Measurements from ENCODE around the gene EEF2K. TPM values are rescaled to one million over a fixed set of nuclear protein-coding genes. Genes with fewer than 3 reads are reported as not detected.

Gene EEF2K
- total RNA-seq, 4 donors from 2014 or later = 22.2 to 223 (median 50.1) TPM

DNA sequence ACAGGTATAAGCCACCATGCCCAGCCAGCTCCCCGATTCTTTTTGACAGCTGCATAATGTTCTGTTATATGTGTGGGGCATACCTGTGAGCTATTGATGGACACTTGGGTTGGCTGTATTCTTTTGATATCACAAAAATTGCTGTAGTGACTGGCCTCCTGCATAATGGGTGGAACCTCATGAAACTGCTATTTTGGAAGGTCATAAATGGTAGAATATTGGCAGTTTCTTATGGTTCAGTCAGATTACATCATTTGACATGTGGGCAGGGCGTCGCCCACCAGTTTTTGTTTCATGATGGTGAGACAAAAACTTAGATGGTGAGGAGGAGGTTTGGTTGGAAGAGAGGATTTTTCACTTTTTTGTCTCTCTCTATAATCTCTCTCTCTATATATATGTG lies 64.4 kb downstream of the EEF2K start:
- intact Hi-C loops (cut with DNase I; ENCODE audit: low total_unique reads) = no loop called here
- no peaks in the 10 kb centered on the region for H3K4me1 ChIP-seq
- no peak overlapping the region for H3K4me3 ChIP-seq
- WGBS, 2 donors (ENCODE audit: low coverage in 1 of 2) = 86 to 93% methylated on average over 2 to 3 of the region's 3 CpGs
- TF ChIP-seq EP300 (IDR thresholded peaks at IDR 0.05; ENCODE audit: low read depth) = no peak
- TF ChIP-seq POLR2AphosphoS5 (IDR thresholded peaks at IDR 0.05) = no peak
- TF ChIP-seq POLR2A (IDR thresholded peaks at IDR 0.05) = no peak
- no peak for TF ChIP-seq CTCF (IDR thresholded peaks at IDR 0.05)
- H3K36me3 ChIP-seq = peaks cover 0 to 68% (median 24%) of the 10 kb centered on the region in 4 donors
- H3K9me3 ChIP-seq = no peaks in the 10 kb centered on the region
- in situ Hi-C loops (cut with MboI; ENCODE audit: low pct_ligation_motif_present in 1 of 4, low pct_unique_long_range_greater_than_20kb in 1 of 4, low sequenced_read_pairs in 3 of 4) = no loop called here
- H3K27me3 ChIP-seq = no peaks in the 10 kb centered on the region
- no peak for DNase-seq
- no peak overlapping the region for H3K27ac ChIP-seq

DNA sequence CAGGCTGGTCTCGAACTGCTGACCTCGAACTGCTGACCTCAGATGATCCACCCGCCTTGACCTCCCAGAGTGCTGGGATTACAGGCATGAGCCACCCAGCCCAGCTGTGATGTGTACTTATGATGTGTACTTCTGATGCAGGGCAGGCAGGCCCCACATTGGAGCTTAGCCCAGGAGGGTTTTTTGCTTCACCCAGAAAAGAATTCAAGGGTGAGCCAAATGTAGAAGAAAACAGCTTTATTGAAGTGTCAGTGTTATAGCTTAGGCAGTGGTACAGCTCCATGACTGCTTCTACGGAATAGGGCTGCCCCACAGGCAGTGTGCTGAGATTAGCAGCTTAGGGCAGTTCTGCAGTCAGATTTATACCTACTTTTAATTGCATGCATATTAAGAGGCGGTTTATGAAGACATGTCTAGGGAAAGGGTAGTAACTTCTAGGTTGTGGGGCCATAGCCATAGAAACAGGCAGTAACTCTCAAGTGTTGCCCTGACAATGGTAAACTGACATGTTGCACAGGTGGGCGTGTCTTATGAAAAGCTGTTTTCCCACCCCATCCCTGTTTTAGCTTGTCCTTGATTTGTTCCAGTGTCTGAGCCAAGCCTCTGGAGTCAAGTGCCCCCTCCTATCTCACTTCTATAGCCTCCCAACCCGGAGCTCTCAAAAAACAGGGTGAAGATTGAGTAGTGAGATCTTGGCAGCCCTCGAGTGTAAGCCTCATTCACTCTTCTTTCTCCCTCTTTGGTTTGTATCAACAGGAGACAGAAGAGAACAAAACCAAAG lies 67.0 kb downstream of the EEF2K start:
- Histone ChIP-seq H3K27ac (no peak overlapping the region), H3K36me3 (peaks cover 0 to 49% (median 22%) of the 10 kb centered on the region in 4 donors), H3K4me3 (no peak overlapping the region), H3K27me3 (no peaks in the 10 kb centered on the region), H3K9me3 (no peaks in the 10 kb centered on the region), H3K4me1 (no peaks in the 10 kb centered on the region)
- TF ChIP-seq CTCF (IDR thresholded peaks at IDR 0.05) = no peak
- TF ChIP-seq POLR2AphosphoS5 (IDR thresholded peaks at IDR 0.05) = no peak
- TF ChIP-seq POLR2A (IDR thresholded peaks at IDR 0.05) = no peak
- TF ChIP-seq EP300 (IDR thresholded peaks at IDR 0.05; ENCODE audit: low read depth) = no peak
- no peak for DNase-seq
- intact Hi-C loops (cut with DNase I; ENCODE audit: low total_unique reads) (no loop called here), in situ Hi-C loops (cut with MboI; ENCODE audit: low pct_ligation_motif_present in 1 of 4, low pct_unique_long_range_greater_than_20kb in 1 of 4, low sequenced_read_pairs in 3 of 4) (no loop called here)
- WGBS, 2 donors (ENCODE audit: low coverage in 1 of 2) = 74 to 84% methylated on average over 5 to 8 of the region's 8 CpGs

DNA sequence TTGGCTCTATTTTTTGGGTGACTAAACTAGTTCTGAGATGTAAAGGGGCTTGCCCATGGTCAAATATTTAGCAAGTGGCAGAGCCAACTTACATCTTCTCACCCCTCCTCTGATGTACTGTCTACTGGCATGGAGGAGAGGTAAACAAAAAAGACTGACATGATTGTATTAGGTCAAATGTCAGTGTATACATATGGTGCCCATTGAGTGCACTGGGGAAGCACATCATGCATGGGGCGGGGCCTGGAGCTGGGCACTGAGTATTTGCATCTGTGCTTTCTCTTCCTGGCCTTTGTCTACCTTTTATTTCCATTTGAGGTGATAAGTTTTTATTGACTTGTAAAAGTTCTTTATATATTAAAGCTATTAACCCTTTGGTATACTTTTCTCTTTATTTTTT lies 68.8 kb downstream of the EEF2K start:
- no peak for TF ChIP-seq CTCF (IDR thresholded peaks at IDR 0.05)
- TF ChIP-seq POLR2AphosphoS5 (IDR thresholded peaks at IDR 0.05) = no peak
- TF ChIP-seq EP300 (IDR thresholded peaks at IDR 0.05; ENCODE audit: low read depth) = no peak
- TF ChIP-seq POLR2A (IDR thresholded peaks at IDR 0.05) = no peak
- H3K36me3 ChIP-seq = peaks cover 0 to 31% (median 14%) of the 10 kb centered on the region in 4 donors
- in situ Hi-C loops (cut with MboI; ENCODE audit: low pct_ligation_motif_present in 1 of 4, low pct_unique_long_range_greater_than_20kb in 1 of 4, low sequenced_read_pairs in 3 of 4) (loop anchor here in 2 of 4 donors (25.0 kb wide), 2 partner anchors 263 to 288 kb away; partner anchors contain the start of genes MOSMO (in 1 of the 2) and PDZD9 (in 1 of the 2)), intact Hi-C loops (cut with DNase I; ENCODE audit: low total_unique reads) (no loop called here)
- no peaks in the 10 kb centered on the region for H3K9me3 ChIP-seq
- WGBS, 2 donors (ENCODE audit: low coverage in 1 of 2) = 80 to 100% methylated on average over 1 of the region's 1 CpG
- no peak overlapping the region for H3K4me3 ChIP-seq
- no peak for DNase-seq
- no peak overlapping the region for H3K27ac ChIP-seq
- no peaks in the 10 kb centered on the region for H3K27me3 ChIP-seq
- no peaks in the 10 kb centered on the region for H3K4me1 ChIP-seq

DNA sequence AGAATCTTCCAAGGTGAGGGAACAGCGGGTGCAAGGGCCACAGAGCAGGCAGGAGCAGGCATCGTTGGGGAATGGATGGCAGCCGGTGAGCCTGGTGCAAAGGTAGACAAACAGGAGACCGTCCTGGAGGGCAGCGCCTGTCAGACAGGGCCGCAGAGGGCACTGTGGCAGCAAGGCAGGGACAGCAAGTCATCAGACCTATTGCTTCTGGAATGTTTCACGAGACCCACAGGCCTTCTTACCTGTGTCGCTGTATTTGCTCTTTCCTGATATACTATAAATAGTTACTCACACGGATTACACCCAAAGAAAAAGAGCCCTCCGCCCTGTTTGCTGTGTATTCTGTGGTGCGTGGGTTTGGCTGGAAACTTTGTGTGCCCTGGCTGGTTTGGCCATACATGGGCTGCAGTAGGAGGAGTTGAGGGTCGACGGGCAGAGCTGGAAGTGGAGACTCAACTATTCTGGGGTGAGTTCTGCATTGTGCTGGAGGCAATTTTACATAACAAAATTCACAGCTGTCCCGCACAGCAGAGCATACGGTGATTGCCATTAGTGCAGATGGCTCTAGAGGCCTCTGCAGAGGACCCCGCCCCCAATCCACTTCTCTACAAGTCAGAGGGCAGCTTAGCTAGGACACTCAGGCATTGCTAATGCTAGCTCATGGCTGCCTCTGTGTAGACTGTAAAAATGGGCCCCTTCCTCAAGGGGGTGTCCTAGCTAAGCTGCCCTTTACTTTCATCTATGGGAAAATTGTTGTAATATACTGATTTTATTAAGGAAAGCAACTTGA lies 72.6 kb downstream of the EEF2K start:
- Histone ChIP-seq H3K4me3 (no peak overlapping the region), H3K36me3 (peaks cover 0 to 36% (median 16%) of the 10 kb centered on the region in 4 donors), H3K27me3 (no peaks in the 10 kb centered on the region), H3K27ac (no peak overlapping the region), H3K4me1 (no peaks in the 10 kb centered on the region), H3K9me3 (no peaks in the 10 kb centered on the region)
- TF ChIP-seq CTCF (IDR thresholded peaks at IDR 0.05) = no peak
- TF ChIP-seq POLR2AphosphoS5 (IDR thresholded peaks at IDR 0.05) = no peak
- TF ChIP-seq EP300 (IDR thresholded peaks at IDR 0.05; ENCODE audit: low read depth) = no peak
- no peak for TF ChIP-seq POLR2A (IDR thresholded peaks at IDR 0.05)
- WGBS, 2 donors (ENCODE audit: low coverage in 1 of 2) = 87% methylated on average over 3 to 16 of the region's 16 CpGs
- DNase-seq = no peak
- in situ Hi-C loops (cut with MboI; ENCODE audit: low pct_ligation_motif_present in 1 of 4, low pct_unique_long_range_greater_than_20kb in 1 of 4, low sequenced_read_pairs in 3 of 4) (loop anchor here in 2 of 4 donors (25.0 kb wide), 2 partner anchors 266 to 291 kb away; partner anchors contain the start of genes MOSMO (in 1 of the 2) and PDZD9 (in 1 of the 2)), intact Hi-C loops (cut with DNase I; ENCODE audit: low total_unique reads) (no loop called here)
